K562 (cell line): ENCODE results near the gene ASB2. TPM values are rescaled to one million over a fixed set of nuclear protein-coding genes. Genes with fewer than 3 reads are reported as not detected.

Experiments
- ADNP ChIP-seq: fragments of 200-800 bp; sonication (Bioruptor generic); IDR thresholded peaks from 2 replicates; pipeline ENCODE4 v1.6.1; 2016; ENCODE audit warnings: missing genetic modification characterization, missing compliant biosample characterization
- EGR1 ChIP-seq: fragments of 450-650 bp; conservative IDR thresholded peaks from 2 replicates; pipeline ENCODE4 v1.6.1; 2017; ENCODE audit warnings: mild to moderate bottlenecking
- ELF4 ChIP-seq: fragments of 450-650 bp; formaldehyde crosslinking; IDR thresholded peaks from 2 replicates; pipeline ENCODE4 v1.4.0; 2022; ENCODE audit warnings: missing genetic modification characterization
- ETV1 ChIP-seq: fragments of 450-650 bp; conservative IDR thresholded peaks from 2 replicates; pipeline ENCODE4 v1.6.1; 2016; ENCODE audit warnings: missing genetic modification characterization, control low read depth, low read depth, missing compliant biosample characterization
- HNRNPH1 ChIP-seq: fragments of 200-400 bp; formaldehyde crosslinking; optimal IDR thresholded peaks from 2 replicates; pipeline ENCODE3; 2017; ENCODE audit warnings: low read depth, mild to moderate bottlenecking, low read length, moderate library complexity
- KLF16 ChIP-seq: IDR thresholded peaks from 2 replicates; pipeline ENCODE4 v1.6.1; 2016; ENCODE audit warnings: antibody characterized with exemption
- LARP7 ChIP-seq: fragments of 450-650 bp; IDR thresholded peaks from 2 replicates; pipeline ENCODE4 v1.6.1; 2016
- POU5F1 ChIP-seq: fragments of 150-350 bp; IDR thresholded peaks from 2 replicates; pipeline ENCODE4 v1.6.1; 2014; ENCODE audit warnings: borderline replicate concordance, low read length, low read depth, mild to moderate bottlenecking; ENCODE audit not compliant: partially characterized antibody
- SNIP1 ChIP-seq: fragments of 450-650 bp; IDR thresholded peaks from 2 replicates; pipeline ENCODE4 v1.7.1; 2017; ENCODE audit warnings: low read depth, mild to moderate bottlenecking
- ZNF133 ChIP-seq: fragments of 250-450 bp; sonication (Bioruptor Pico); IDR thresholded peaks from 2 replicates; pipeline ENCODE4 v1.4.0; 2020; ENCODE audit warnings: mild to moderate bottlenecking
- ZNF589 ChIP-seq: fragments of 200-800 bp; sonication (Bioruptor generic); IDR thresholded peaks from 2 replicates; pipeline ENCODE4 v1.6.1; 2016; ENCODE audit warnings: low read depth, missing genetic modification characterization, missing compliant biosample characterization
- polyA plus RNA-seq, 8 experiments: library from polyadenylated mRNA; depleted of rRNA in 4 of 8; stranded (reverse) in 5 of 8; unstranded in 3 of 8; fragments of >200 nt; fragmentation: Nextera tagmentation in 2 of 8; fragmentation: Illumina TruSeq in 1 of 8; extraction: Ambion mirVana in 2 of 8; extraction: Trizol in 1 of 8; gene quantifications; 2 replicates each; pipeline versions ENCODE4 v1.2.1 to v1.2.3, GENCODE V29; 2011 to 2014; ENCODE audit warnings: inconsistent platforms in 1 of 8, missing spikeins in 1 of 8
- total RNA-seq, 7 experiments: library from RNA; depleted of rRNA in 6 of 7; stranded (reverse); fragments of >200 nt in 6 of 7; fragmentation: Illumina TruSeq in 2 of 7; extraction: Trizol in 2 of 7; gene quantifications; 2 replicates each; pipeline versions ENCODE4 v1.2.1 to v1.2.3, GENCODE V29; 2011 to 2021; ENCODE audit warnings: low replicate concordance in 1 of 7
- TF ChIP-seq, protein P1 (sequence below), 2 experiments: fragments of 450-650 bp; conservative IDR thresholded peaks; 2 replicates each; pipeline ENCODE4 v1.6.1; 2017; ENCODE audit warnings: mild to moderate bottlenecking in 2 of 2, moderate library complexity in 2 of 2

ASB2 gene
- total and polyA plus RNA-seq, 9 of the 15 experiments (the other 6 are each of a cell fraction or from before 2014, with no cell fraction given), result not detected

DNA sequence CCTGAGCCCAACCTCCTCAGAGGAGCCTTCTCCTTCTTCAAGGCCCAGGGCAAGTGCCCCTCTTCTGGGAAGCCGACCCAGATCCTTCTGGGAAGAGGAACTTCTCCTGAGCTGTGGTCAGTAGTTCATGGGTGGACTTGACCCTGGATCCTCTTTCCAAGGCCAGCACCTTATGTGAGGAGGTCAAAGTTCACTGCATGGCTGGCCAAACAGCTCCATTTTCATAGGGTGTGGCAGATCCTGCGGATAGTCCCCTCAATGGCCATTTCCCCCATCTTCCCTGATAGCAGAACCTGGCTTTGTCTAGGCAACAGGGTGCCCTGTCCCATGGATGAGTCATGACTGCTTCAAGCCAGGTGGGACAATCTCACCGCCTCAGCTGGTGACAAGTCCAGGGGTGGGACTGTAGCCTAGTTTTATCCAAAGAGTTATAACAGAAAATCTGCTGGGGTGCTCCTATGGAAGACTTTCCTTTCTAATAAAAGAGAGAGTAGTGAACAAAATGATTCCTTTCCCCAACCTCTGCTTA is 10.4 kb downstream of the ASB2 start (continued):
- TF ChIP-seq HNRNPH1 (no peak), EGR1 (no peak), ETV1 (no peak), ZNF589 (no peak), ELF4 (CRISPR knock-in tag) (no peak), POU5F1 (no peak), ZNF133 (CRISPR knock-in tag) (no peak), LARP7 (no peak), ADNP (tag) (no peak), SNIP1 (no peak), KLF16 (no peak)
- TF ChIP-seq, protein P1, sequence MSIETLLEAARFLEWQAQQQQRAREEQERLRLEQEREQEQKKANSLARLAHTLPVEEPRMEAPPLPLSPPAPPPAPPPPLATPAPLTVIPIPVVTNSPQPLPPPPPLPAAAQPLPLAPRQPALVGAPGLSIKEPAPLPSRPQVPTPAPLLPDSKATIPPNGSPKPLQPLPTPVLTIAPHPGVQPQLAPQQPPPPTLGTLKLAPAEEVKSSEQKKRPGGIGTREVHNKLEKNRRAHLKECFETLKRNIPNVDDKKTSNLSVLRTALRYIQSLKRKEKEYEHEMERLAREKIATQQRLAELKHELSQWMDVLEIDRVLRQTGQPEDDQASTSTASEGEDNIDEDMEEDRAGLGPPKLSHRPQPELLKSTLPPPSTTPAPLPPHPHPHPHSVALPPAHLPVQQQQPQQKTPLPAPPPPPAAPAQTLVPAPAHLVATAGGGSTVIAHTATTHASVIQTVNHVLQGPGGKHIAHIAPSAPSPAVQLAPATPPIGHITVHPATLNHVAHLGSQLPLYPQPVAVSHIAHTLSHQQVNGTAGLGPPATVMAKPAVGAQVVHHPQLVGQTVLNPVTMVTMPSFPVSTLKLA (conservative IDR thresholded peaks at IDR 0.05), result no peak
